T-helper 2 cell treated with Interferon-gamma antibody and Interleukin-4, amounts not matched to agents 5 μg/mL and 100 μg/mL, for 36 hours (primary cell): ENCODE data around the gene TM9SF2.
"Not testable (repeated sequence)": the region's sequence is repeated elsewhere in the genome, so short reads cannot be mapped to it uniquely, and the experiment has no call there.

Experiments
- DNase-seq: peaks from one replicate; pipeline ENCODE4 v3.0.0; 2021; ENCODE audit warnings: low spot score
- H3K27ac Mint-ChIP-seq: one replicate; pipeline ENCODE4 v1.8.0; 2021; ENCODE audit warnings: mild to moderate bottlenecking, mixed read lengths
- H3K27me3 Mint-ChIP-seq: one replicate; pipeline ENCODE4 v1.8.0; 2021; ENCODE audit warnings: low read depth, mixed read lengths
- H3K36me3 Mint-ChIP-seq: one replicate; pipeline ENCODE4 v1.8.0; 2021; ENCODE audit warnings: low read depth, mixed read lengths
- H3K4me1 Mint-ChIP-seq: one replicate; pipeline ENCODE4 v1.8.0; 2021; ENCODE audit warnings: low read depth, mixed read lengths
- H3K4me3 Mint-ChIP-seq: one replicate; pipeline ENCODE4 v1.8.0; 2022; ENCODE audit warnings: mild to moderate bottlenecking, moderate library complexity, mixed read lengths
- H3K9me3 Mint-ChIP-seq: one replicate; pipeline ENCODE4 v1.8.0; 2021; ENCODE audit warnings: mixed read lengths

The TM9SF2 gene

DNA sequence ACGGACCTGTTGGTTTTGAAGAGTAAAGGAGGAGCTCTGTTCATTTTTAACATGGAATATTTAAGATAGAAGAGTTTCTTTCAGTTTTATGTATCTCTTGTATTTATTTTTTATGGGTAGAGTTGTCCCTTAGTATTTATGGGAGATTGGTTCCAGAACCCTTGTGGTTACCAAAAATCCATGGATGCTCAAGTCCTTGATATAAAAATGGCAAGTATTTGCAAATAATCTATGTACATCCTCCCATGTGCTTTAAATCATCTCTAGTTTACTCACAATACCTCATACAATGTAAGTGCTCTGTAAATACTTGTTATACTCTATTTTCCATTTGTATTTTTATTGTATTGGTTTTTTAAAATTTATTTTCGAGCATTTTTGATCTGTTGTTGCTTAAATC is 63.1 kb downstream of the TM9SF2 start:
- Mint-ChIP-seq H3K27ac (no peak overlapping the region), H3K36me3 (peaks cover 42% of the 10 kb centered on the region), H3K9me3 (peaks cover 11% of the 10 kb centered on the region), H3K4me3 (no peak overlapping the region), H3K27me3 (no peaks in the 10 kb centered on the region), H3K4me1 (peaks cover 5% of the 10 kb centered on the region)
- no peak for DNase-seq

DNA sequence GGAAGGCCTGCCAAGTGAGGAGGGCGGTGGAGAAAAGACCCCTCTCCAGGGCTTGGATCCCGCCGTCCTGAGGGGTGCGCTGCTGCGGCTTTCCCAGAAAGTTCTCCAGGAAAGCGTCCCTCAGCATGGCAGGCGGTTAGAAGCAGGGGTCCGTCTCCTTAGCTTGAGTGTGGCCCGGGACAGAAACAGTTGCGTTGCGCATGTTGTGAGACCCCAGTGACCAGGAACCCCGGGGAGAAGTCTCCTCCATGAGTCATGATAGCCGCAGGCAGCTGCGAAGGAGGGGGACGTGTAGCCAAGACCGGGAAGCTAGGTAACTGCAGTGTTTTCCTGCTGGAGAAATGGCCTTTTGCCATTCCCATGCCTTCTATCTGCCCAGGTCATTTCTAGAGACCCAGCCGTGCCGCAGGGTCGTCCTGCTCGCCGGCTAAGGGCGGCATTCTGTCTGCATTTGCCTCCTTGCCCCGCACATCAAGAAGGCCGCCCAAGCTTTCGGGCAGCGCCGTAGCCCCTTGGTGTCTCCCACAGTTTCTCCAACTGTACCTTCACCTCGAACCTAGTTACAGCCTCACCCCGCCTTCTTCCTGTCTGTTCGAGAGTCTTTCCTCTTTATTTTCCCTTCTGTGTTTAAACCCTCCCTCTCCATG is 64.3 kb downstream of the TM9SF2 start:
- Mint-ChIP-seq H3K9me3 (peaks cover 11% of the 10 kb centered on the region), H3K36me3 (peaks cover 35% of the 10 kb centered on the region), H3K4me3 (peak overlapping the region; percentile 28), H3K27me3 (no peaks in the 10 kb centered on the region), H3K27ac (peak overlapping the region; percentile 39), H3K4me1 (peaks cover 5% of the 10 kb centered on the region)
- no peak for DNase-seq

DNA sequence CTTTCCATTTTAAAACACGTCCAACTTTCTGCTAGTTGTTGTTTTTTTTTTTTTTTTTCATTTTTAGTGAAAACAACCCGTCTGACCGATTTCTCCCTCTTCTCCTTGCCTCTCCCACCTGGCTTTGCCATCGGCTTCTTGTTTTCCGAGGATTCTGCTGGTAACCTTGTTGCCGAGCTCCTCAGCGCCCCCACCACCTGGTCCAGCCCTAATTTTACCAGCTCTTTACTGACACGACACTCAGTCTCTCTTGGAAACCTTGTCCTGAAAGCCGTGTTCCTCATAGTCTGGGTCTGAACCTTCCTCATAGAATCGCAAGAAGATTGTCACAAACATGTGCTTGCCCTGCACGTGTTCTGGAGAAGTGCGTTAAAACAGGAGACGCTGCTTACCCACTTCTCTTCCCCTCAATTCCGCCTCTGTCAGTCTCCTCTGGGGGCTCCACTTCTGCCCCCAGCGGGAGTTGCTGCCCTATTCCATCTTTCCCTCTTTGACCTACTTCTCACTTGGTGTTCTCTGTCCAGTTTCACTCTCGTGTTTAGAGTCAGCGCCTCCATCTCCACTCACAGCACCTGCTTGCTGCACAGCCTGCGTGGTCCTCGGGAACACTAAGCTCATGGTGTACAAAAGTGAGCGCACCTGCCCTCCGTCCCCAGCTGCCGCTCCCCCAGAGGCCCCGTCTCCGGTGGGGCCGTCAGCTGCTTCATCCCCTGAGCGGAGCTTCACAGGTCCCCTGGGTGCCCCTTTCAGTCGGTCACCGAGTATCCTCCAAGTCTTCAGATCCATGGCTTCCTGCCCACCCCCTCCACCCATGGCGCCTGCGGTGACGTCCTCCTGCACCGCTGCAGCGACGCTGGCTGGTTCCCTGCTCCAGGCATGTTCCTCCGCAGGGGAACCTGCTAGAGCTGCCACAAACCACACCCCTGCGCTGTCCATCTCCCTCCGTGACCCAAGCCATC is 65.1 kb downstream of the TM9SF2 start:
- Mint-ChIP-seq H3K27ac (no peak overlapping the region), H3K4me1 (peaks cover 5% of the 10 kb centered on the region), H3K36me3 (peaks cover 28% of the 10 kb centered on the region), H3K4me3 (peak overlapping the region; percentile 28), H3K27me3 (no peaks in the 10 kb centered on the region), H3K9me3 (peaks cover 11% of the 10 kb centered on the region)
- DNase-seq: no peak

DNA sequence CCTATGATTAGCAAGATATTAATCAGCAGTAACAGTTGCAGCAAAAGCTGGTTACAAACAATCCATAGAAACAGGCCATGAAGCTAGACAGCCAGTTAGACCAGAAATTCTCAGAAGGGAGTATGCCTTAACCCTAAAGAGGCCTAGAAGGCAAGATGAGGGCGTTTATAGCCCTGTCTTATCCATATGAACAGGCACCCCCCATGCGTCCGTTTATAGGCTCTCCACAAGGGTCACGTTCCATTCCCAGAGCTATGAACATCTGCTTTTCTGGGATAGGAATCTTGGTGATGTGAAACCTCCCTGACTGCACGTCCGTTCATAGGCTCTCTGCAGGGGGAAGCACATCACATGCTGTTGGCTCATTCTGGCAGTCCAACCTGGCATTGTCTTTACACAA is 67.6 kb downstream of the TM9SF2 start:
- H3K27ac Mint-ChIP-seq, H3K4me1 Mint-ChIP-seq, DNase-seq, H3K27me3 Mint-ChIP-seq, H3K4me3 Mint-ChIP-seq: not testable (repeated sequence)
- Mint-ChIP-seq H3K9me3 (peaks cover 11% of the 10 kb centered on the region), H3K36me3 (peaks cover 16% of the 10 kb centered on the region)

DNA sequence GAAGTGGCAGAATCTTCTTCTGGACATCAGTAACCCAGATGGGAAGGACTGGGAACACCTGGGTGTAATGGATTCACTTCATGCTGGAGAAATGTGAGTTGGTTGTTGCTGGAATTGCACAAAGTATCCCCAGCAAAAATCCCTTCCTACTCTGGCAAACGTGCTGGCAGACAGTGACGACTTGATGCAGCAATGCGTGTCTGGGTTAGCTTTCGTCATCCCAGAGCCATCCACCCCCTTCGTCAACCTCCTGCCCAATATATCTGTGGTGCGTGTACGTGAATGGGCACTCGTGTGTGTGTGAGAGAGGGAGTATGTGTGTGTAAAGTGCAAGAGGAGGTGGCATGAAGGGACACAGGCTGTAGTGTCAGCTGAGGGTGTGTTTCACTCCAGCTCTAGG is 70.9 kb downstream of the TM9SF2 start:
- H3K4me1 Mint-ChIP-seq: peaks cover 2% of the 10 kb centered on the region
- no peak overlapping the region for H3K27ac Mint-ChIP-seq
- H3K9me3 Mint-ChIP-seq: peaks cover 11% of the 10 kb centered on the region
- H3K27me3 Mint-ChIP-seq: peaks cover 1% of the 10 kb centered on the region
- DNase-seq: no peak
- H3K36me3 Mint-ChIP-seq: peaks cover 3% of the 10 kb centered on the region
- no peak overlapping the region for H3K4me3 Mint-ChIP-seq

DNA sequence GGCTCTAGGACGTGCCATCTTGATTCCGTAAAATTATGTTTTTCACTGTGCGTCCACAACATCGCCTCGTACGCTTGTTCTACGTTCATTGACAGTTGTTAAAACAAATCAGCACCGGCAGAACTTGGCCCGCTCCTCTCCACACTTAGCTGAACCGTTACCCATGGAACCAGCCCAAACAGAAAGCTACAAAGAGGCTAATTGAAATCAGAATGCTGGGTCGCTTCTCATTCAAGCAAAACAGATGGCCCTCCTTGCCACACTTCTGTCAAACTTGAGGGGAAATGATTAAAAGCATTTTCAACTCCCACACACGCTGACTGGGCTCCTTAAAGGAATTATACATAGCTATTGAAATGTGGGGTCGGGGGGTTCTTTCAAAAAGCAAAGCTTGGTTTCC is 71.6 kb downstream of the TM9SF2 start:
- H3K9me3 Mint-ChIP-seq: peaks cover 11% of the 10 kb centered on the region
- no peak for DNase-seq
- H3K27me3 Mint-ChIP-seq: peaks cover 1% of the 10 kb centered on the region
- peaks cover 3% of the 10 kb centered on the region for H3K36me3 Mint-ChIP-seq
- peaks cover 2% of the 10 kb centered on the region for H3K4me1 Mint-ChIP-seq
- H3K27ac Mint-ChIP-seq: no peak overlapping the region
- H3K4me3 Mint-ChIP-seq: no peak overlapping the region

DNA sequence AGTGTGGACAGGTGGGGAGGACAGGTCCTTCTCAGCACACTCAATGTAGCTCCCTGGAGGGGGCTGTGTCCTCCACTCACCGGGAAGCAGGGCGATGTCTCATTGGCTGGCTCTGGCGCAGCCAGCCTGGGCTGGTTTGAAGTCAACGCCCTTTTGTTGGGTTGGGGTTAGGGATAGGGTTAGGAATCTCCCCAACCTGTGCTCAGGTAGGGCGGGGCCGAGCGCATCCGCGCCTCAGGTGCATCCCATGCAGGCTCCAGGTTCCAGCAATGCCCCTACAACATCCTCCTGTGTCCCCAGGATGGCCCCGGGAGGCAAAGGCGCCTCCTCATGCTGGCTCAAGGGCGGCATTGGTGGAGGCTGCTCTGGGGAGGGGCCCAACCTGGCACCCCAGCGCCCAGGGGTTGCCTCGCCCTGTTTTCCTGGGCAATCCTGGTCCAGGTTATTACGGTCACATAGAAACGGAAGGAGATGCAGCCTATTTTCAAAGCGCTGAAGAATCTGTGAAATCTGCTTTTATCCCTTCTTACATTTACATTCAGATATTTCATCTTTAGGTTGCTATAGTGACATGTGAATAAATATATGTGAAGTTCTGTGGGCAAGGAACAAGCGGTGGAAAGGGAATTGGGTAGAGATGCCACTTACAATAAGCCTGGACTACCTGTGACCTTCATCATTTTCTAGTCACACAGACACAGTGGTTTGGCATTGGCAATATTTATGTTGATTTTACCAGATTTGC is 74.3 kb downstream of the TM9SF2 start:
- peaks cover 3% of the 10 kb centered on the region for H3K4me1 Mint-ChIP-seq
- peaks cover 1% of the 10 kb centered on the region for H3K27me3 Mint-ChIP-seq
- no peaks in the 10 kb centered on the region for H3K36me3 Mint-ChIP-seq
- H3K4me3 Mint-ChIP-seq: no peak overlapping the region
- no peak overlapping the region for H3K27ac Mint-ChIP-seq
- H3K9me3 Mint-ChIP-seq: no peaks in the 10 kb centered on the region
- DNase-seq: no peak

DNA sequence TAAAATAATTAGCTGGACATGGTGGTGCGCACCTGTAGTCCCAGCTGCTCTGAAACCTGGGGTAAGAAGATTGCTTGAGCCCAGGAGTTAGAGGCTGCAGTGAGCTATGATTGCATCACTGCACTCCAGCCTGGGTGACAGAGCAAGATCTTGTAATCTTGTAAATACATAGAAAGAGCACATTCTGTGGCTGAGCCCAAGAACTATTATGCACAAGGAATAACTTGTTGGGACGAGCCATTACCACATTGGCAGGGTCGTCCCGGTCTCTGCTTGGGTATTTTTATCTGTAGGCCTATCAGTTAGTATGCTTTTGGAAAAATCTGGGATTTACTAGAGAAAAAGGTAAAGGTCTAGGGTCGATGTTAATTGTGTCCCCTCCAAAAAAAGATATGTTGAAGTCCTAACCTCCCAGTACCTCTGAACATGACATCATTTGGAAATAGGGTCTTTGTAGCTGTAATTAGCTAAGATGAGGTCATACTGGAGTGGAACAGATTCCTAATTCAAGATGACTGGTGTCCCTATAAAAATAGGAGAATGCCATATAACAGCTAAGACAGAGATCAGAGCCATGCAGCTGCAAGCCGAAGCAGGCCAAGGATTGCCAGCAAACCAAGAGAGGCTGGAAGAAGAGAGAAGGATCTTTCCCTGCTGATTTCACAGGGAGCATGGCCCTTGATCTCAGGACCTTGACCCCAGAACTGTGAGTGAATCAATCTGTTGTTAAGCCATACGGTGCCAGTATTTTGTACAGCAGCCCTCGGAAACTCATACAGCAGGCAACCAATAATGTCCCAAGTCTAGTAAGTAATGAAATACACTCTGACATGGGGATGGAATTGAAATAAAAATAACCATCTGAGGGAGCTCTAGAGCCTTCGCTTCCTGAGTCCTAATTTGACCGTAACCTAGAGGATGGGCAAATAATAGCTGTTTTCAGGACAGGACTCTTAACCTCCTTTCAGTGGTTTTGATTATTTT is 77.0 kb downstream of the TM9SF2 start:
- H3K4me1 Mint-ChIP-seq: peaks cover 3% of the 10 kb centered on the region
- no peaks in the 10 kb centered on the region for H3K36me3 Mint-ChIP-seq
- no peaks in the 10 kb centered on the region for H3K9me3 Mint-ChIP-seq
- H3K27me3 Mint-ChIP-seq: peaks cover 4% of the 10 kb centered on the region
- H3K27ac Mint-ChIP-seq: no peak overlapping the region
- no peak for DNase-seq
- H3K4me3 Mint-ChIP-seq: no peak overlapping the region

DNA sequence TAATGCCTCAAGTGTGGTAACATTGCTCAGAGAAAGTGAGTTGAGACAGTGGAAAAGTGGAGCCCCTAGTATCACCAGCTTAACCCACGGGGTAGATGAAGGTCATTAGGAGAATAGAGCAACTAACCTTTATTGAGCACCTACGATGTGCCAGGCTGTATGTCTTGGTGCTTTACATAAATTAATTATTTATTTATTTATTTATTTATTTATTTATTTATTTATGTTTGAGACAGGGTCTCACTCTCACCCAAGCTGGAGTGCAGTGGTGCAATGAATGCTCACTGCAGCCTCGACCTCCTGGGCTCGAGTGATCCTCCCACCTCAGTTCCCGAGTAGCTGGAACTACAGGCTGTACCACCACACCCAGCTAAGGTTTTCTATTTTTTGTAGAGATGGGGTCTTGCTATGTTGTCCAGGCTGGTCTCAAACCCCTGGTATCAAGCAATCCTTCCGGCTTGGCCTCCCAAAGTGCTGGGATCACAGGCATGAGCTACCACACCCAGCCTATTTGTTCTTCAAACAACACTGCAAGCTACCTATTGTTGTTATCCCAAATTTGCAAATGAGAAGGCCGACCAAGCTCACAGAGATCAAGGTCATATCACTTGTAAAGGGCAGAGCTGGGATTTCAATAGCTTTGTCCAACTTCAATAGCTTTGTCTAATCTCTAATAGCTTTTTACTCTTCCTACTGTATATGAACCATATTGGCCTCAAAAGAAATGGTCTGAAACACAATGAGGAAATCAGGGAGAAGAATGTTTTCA is 79.4 kb downstream of the TM9SF2 start:
- no peaks in the 10 kb centered on the region for H3K9me3 Mint-ChIP-seq
- DNase-seq: no peak
- H3K27me3 Mint-ChIP-seq: peaks cover 10% of the 10 kb centered on the region
- H3K36me3 Mint-ChIP-seq: no peaks in the 10 kb centered on the region
- H3K27ac Mint-ChIP-seq: no peak overlapping the region
- no peak overlapping the region for H3K4me3 Mint-ChIP-seq
- peaks cover 1% of the 10 kb centered on the region for H3K4me1 Mint-ChIP-seq

DNA sequence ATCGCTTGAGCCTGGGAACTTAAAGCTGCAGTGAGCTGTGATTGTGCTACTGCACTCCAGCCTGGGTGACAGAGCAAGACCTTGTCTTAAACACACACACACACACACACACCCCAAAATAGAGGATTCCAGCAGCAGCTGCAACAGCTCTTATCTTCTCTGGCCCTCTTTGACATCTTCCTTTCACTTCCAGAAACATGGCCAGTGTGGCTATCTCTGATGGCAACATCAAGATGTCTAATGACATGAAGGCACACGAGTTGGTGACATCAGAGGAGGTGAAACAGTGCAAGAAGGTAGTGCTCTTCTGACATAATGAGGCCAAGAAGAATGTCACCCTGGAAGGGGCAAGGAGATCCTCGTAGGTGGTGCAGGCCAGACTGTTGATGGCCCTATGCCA is 81.2 kb downstream of the TM9SF2 start:
- no peak for DNase-seq
- no peaks in the 10 kb centered on the region for H3K36me3 Mint-ChIP-seq
- peaks cover 1% of the 10 kb centered on the region for H3K4me1 Mint-ChIP-seq
- no peak overlapping the region for H3K27ac Mint-ChIP-seq
- no peaks in the 10 kb centered on the region for H3K9me3 Mint-ChIP-seq
- H3K27me3 Mint-ChIP-seq: peaks cover 13% of the 10 kb centered on the region
- H3K4me3 Mint-ChIP-seq: no peak overlapping the region

DNA sequence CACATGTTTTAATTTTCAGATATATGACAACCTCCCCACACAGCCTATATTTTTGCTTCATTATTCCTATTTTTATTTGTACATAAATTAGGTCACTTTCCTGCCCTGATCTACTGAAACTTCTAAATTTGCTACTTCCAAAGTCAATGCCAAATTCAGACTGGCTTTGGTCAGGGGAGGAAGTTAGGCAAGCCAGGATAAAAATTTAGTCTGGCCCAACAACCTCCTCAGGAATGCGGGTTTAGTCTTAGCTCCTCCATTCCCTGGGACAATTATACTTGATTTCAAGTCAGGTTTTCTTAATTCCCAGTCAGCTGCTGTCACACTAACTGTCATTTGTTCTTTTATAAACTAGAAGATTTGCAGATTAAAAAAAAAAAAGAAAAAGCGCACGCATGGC is 84.3 kb downstream of the TM9SF2 start:
- Mint-ChIP-seq H3K9me3 (no peaks in the 10 kb centered on the region), H3K4me1 (no peaks in the 10 kb centered on the region), H3K36me3 (no peaks in the 10 kb centered on the region), H3K27me3 (peaks cover 26% of the 10 kb centered on the region), H3K4me3 (no peak overlapping the region), H3K27ac (no peak overlapping the region)
- no peak for DNase-seq

DNA sequence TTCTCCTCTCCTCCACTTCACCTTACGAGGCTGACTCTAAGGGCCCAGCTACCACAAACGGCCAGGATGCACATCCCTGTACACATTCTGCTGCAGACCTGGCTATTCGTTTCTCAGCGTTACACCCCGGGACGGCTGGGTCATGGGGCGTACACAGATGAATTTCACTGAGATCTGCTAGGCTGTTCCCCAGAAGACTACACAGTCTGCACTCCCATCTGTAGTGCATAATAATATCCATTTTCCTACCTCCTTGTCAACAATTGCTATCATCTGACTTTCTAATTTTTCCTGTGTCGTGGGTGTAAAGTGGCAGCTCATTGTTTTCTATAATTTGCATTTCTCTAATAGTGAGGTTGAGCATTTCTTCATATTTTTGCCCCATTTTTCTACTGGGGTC is 85.7 kb downstream of the TM9SF2 start:
- H3K36me3 Mint-ChIP-seq: no peaks in the 10 kb centered on the region
- H3K9me3 Mint-ChIP-seq: no peaks in the 10 kb centered on the region
- no peaks in the 10 kb centered on the region for H3K4me1 Mint-ChIP-seq
- H3K27me3 Mint-ChIP-seq: peaks cover 29% of the 10 kb centered on the region
- no peak for DNase-seq
- no peak overlapping the region for H3K27ac Mint-ChIP-seq
- H3K4me3 Mint-ChIP-seq: no peak overlapping the region
